Mucosa of descending colon (tissue), 3 donors: Measurements from ENCODE around the gene GOSR1. TPM values are rescaled to one million over a fixed set of nuclear protein-coding genes. Genes with fewer than 3 reads are reported as not detected.
"Not testable (repeated sequence)": the region's sequence is repeated elsewhere in the genome, so short reads cannot be mapped to it uniquely, and the experiment has no call there.

ENCODE experiments used
- ATAC-seq: fragments of 200-7000 bp; cut with Tn5 transposase; one replicate; pipeline ENCODE4 v1.9.1; 2020; ENCODE audit warnings: mild to moderate bottlenecking, moderate library complexity
- DNase-seq, 3 donors: peaks; one replicate each; pipeline ENCODE4 v3.0.0-alpha.2; 2020
- H3K36me3 ChIP-seq: fragments of 200-600 bp; one replicate; pipeline ENCODE4 v1.8.0; 2021; ENCODE audit warnings: low read depth, mild to moderate bottlenecking
- H3K4me1 ChIP-seq: fragments of 200-600 bp; one replicate; pipeline ENCODE4 v1.8.0; 2021; ENCODE audit warnings: low read depth, mild to moderate bottlenecking
- H3K4me3 ChIP-seq: fragments of 200-600 bp; one replicate; pipeline ENCODE4 v1.8.0; 2021; ENCODE audit warnings: mild to moderate bottlenecking
- H3K9me3 ChIP-seq: fragments of 200-600 bp; one replicate; pipeline ENCODE4 v1.8.0; 2021; ENCODE audit warnings: mild to moderate bottlenecking
- CTCF ChIP-seq: fragments of 200-600 bp; IDR thresholded peaks from one replicate; pipeline ENCODE4 v1.8.0; 2022; ENCODE audit warnings: antibody characterized with exemption, mild to moderate bottlenecking
- intact Hi-C, 2 donors: fragments of 100-400 bp; cut with DNase I in 1 of 2; cut with micrococcal nuclease in 1 of 2; formaldehyde crosslinking; loops; one replicate each; pipeline versions ENCODE4 v1.11.0 to v1.11.1; 2022; cut with DNase I, micrococcal nuclease
- total RNA-seq, 3 donors: library from RNA; stranded (reverse); fragmentation: NEBNext Ultra II Directional in 2 of 3; extraction: Animal tissue kit (Norgen Biotek cat#: 25700) in 2 of 3; gene quantifications; one replicate each; pipeline versions ENCODE4 v1.2.1 to v1.2.4, GENCODE V29; 2021 to 2023
- donor health status: DM: no; HTN: no; CAD: no; lungs with moderate emphysema.
- donor health status: DM: no; HTN: no; CAD: no.
- donor health status: DM: no; HTN: yes; CAD: no.

Gene GOSR1
- total RNA-seq, 3 donors from 2014 or later: 52.6 to 55.7 (median 53.1) TPM

DNA sequence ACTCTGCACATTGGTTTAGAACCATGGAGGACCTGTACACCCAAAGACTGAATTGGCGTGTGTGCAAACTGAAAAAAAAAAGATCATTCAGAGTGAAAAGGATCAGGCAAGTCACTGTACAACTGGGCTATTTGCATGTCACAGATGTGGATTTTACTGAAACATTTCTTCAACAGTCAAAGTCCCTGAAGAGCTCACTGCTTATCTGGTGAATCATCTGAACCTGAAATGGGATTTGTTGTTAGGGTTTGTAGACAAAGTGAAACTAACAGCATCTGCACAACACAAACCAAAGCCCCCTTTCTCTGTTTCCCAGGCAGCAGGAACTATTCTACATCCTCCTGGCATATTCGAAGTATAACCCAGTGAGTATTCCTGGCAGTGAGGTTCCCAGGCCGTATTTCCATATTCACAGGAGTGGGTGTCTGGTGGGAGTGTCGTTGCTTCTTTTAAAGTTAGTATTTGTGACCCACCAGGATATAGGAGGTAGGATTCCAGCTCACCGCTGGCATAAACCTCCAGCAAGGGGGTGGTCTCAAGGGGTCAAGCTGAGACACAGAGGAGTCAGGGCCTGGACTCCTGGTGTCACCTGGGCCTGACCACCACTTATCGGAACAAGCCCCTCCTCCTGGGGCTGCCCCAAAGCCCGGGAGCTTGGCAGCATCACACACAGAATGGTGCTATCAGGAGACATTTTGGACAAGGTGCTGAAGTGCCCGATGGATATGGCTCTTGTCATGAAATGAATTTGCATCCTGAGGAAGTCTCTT lies 80.9 kb downstream of the GOSR1 start:
- Histone ChIP-seq H3K4me3 (no peak overlapping the region), H3K36me3 (no peaks in the 10 kb centered on the region), H3K4me1 (no peaks in the 10 kb centered on the region), H3K9me3 (no peaks in the 10 kb centered on the region)
- TF ChIP-seq CTCF: no peak
- ATAC-seq (no peak), DNase-seq (no peak)
- intact Hi-C loops: no loop called here

GRCh38 chr17:30558686-30559545 lies 81.7 kb downstream of the GOSR1 start:
- DNase-seq (peak in 1 of 3 donors; percentile 8), ATAC-seq (no peak)
- no peak for TF ChIP-seq CTCF
- Histone ChIP-seq H3K36me3 (no peaks in the 10 kb centered on the region), H3K9me3 (no peaks in the 10 kb centered on the region), H3K4me3 (no peak overlapping the region), H3K4me1 (no peaks in the 10 kb centered on the region)
- intact Hi-C loops: no loop called here

- H3K4me3 ChIP-seq: no peak overlapping the region
- intact Hi-C loops: no loop called here
- no peak for DNase-seq
- H3K9me3 ChIP-seq: no peaks in the 10 kb centered on the region
- H3K4me1 ChIP-seq: no peaks in the 10 kb centered on the region
- no peaks in the 10 kb centered on the region for H3K36me3 ChIP-seq
- ATAC-seq: no peak
- TF ChIP-seq CTCF: no peak
These were observed 82.4 kb downstream of the GOSR1 start for GRCh38 chr17:30559656-30560055.

DNA sequence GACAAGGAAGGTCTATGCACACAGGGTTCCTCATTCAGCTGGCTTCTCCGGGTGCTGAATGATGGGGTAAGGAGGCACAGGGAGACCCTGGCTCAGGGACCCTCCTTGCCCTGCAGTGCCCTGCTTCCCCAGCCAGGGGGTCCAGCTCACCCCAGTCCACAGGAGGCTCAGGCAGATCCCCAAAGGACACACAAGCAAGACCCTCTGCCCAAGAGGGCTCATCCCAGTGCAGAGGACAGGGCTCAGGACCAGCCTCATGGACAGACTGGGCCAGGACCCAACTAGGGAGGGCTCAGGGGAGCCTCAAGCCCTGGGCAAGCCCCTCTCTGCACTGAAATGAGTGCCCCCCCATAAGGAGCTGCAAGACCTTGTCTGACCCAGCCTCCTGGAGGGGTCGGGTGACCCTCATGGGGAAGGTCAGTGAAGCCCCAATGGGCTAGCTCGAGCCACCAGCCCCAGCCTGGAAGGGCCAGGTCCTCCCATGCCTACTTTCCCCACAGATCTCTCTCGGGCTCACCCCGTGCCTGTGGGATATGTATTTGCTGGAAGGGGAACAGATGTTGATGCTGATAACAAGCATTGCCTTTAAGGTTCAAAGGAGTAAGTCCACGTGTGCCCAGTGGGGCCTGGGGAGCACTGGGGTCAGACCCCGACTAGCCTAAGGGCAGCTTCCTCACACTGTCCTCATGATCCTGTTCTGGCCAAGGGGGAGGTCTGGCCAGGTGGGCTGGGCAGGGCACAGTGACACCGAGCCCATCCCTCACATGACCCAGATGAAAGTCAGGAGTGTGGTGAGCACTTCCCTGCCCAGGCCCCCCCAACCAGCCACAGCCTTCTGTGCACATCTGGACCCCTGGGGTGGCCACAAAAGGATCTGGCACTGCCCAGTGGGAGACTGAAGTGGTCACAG lies 83.2 kb downstream of the GOSR1 start:
- ATAC-seq, H3K4me3 ChIP-seq: not testable (repeated sequence)

DNA sequence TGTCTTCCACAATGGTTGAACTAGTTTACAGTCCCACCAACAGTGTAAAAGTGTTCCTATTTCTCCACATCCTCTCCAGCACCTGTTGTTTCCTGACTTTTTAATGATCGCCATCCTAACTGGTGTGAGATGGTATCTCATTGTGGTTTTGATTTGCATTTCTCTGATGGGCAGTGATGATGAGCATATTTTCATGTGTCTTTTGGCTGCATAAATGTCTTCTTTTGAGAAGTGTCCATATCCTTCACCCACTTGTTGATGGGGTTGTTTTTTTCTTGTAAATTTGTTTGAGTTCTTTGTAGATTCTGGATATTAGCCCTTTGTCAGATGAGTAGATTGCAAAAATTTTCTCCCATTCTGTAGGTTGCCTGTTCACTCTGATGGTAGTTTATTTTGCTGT lies 84.6 kb downstream of the GOSR1 start:
- H3K4me3 ChIP-seq, DNase-seq, H3K4me1 ChIP-seq, ATAC-seq, H3K9me3 ChIP-seq, intact Hi-C loops, H3K36me3 ChIP-seq: not testable (repeated sequence)

More for the DNA sequence above, 83.2 kb downstream of the GOSR1 start:
- H3K9me3 ChIP-seq, intact Hi-C loops, H3K4me1 ChIP-seq, H3K36me3 ChIP-seq: not testable (repeated sequence)
- DNase-seq: peak in 1 of 3 donors; percentile 13

GRCh38 chr17:30563131-30563904 lies 86.1 kb downstream of the GOSR1 start:
- DNase-seq, H3K4me1 ChIP-seq, H3K36me3 ChIP-seq, H3K4me3 ChIP-seq, H3K9me3 ChIP-seq, ATAC-seq, intact Hi-C loops: not testable (repeated sequence)

- H3K36me3 ChIP-seq, H3K9me3 ChIP-seq, intact Hi-C loops, H3K4me3 ChIP-seq, DNase-seq, H3K4me1 ChIP-seq, ATAC-seq: not testable (repeated sequence)
These were observed 86.7 kb downstream of the GOSR1 start for GRCh38 chr17:30563905-30564390.

DNA sequence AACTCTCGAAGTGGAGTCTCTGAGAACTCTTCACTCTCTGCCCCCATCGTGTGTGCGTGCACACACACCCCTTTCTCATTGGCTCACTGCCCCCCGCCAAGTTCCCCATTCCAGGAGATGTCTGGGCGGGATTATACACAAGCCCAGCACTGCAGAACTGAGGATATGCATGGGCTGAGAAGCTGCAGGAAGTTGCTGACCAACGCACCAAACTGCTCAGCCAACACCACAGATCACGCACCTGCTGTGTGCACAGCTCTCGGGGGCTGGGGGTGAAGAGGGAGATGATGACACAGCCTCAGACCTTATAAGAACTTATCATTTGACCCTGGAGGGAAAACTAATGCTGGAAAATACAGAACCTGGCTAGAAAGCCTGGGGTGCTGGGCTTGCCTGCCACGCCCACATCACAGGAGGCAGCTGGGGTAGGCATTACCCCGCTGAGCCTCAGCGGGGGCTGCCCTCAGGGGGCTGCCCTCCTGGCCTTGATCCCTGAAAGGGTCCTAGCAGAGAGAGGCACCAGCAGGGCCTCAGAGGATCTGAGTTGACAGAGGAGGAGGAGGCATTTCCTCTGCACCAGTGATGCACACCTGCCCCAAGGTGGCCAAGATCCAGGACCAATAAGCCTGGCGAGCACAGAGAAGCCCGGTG lies 87.3 kb downstream of the GOSR1 start:
- ATAC-seq, H3K36me3 ChIP-seq, DNase-seq, intact Hi-C loops, H3K4me1 ChIP-seq, H3K4me3 ChIP-seq, H3K9me3 ChIP-seq: not testable (repeated sequence)
